ENCODE results near the gene CAPSL.

DNA sequence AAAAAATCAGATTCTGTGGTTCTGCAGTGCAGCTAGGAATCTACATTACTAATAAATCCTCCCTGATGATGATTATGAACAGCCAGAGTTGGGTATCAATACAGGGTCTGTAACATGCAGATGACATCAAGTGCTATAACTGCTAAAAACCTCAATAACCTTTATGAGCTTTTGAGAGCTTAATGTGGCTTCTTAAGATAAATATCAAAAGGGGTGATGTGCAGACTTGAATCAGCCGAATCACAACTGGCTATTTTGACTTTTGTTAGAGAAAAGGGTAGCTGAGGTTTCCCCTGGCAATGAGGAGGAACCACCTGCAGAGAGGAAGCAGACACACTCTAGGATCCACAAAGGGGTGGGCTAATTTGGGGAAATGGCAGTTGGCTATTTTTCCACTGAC is 30.2 kb downstream of the CAPSL start:
- no peak for TF ChIP-seq POLR2A (IDR thresholded peaks at IDR 0.05)
- TF ChIP-seq, protein P1, sequence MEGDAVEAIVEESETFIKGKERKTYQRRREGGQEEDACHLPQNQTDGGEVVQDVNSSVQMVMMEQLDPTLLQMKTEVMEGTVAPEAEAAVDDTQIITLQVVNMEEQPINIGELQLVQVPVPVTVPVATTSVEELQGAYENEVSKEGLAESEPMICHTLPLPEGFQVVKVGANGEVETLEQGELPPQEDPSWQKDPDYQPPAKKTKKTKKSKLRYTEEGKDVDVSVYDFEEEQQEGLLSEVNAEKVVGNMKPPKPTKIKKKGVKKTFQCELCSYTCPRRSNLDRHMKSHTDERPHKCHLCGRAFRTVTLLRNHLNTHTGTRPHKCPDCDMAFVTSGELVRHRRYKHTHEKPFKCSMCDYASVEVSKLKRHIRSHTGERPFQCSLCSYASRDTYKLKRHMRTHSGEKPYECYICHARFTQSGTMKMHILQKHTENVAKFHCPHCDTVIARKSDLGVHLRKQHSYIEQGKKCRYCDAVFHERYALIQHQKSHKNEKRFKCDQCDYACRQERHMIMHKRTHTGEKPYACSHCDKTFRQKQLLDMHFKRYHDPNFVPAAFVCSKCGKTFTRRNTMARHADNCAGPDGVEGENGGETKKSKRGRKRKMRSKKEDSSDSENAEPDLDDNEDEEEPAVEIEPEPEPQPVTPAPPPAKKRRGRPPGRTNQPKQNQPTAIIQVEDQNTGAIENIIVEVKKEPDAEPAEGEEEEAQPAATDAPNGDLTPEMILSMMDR (IDR thresholded peaks at IDR 0.05): no peak

Data from testis (tissue), 2 donors.